Fibroblast of lung (primary cell): ENCODE data around the gene UBXN6.

Experiments
- EZH2 ChIP-seq: IDR thresholded peaks from 2 replicates; pipeline ENCODE4 v1.5.1; 2012; ENCODE audit warnings: low read length, control low read depth, mild to moderate bottlenecking; ENCODE audit errors: missing control alignments
- TF ChIP-seq, protein P1 (sequence below), 2 donors: IDR thresholded peaks in 1 of 2; conservative IDR thresholded peaks in 1 of 2; 1 replicate in 1 of 2; 2 replicates in 1 of 2; pipeline ENCODE4 v1.5.1; 2011 to 2012; ENCODE audit warnings: low read length in 2 of 2, control low read depth in 1 of 2, inconsistent platforms in 1 of 2, low read depth in 1 of 2, mild to moderate bottlenecking in 1 of 2

DNA sequence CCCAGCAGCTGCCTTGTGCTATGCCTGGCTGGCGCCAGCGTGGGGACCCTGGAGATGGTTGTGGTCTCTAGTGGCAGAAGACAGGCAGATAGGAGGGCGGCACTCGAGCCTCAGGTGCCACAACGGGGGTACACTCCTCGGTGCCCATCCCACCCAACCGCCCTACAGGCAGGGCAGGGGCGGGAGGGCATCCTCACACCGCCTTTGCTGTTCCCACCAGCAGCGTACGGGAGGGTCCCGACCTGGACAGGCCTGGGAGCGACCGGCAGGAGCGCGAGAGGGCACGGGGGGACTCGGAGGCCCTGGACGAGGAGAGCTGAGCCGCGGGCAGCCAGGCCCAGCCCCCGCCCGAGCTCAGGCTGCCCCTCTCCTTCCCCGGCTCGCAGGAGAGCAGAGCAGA is 44.1 kb upstream of the UBXN6 start:
- TF ChIP-seq EZH2, result no peak
- TF ChIP-seq, protein P1, sequence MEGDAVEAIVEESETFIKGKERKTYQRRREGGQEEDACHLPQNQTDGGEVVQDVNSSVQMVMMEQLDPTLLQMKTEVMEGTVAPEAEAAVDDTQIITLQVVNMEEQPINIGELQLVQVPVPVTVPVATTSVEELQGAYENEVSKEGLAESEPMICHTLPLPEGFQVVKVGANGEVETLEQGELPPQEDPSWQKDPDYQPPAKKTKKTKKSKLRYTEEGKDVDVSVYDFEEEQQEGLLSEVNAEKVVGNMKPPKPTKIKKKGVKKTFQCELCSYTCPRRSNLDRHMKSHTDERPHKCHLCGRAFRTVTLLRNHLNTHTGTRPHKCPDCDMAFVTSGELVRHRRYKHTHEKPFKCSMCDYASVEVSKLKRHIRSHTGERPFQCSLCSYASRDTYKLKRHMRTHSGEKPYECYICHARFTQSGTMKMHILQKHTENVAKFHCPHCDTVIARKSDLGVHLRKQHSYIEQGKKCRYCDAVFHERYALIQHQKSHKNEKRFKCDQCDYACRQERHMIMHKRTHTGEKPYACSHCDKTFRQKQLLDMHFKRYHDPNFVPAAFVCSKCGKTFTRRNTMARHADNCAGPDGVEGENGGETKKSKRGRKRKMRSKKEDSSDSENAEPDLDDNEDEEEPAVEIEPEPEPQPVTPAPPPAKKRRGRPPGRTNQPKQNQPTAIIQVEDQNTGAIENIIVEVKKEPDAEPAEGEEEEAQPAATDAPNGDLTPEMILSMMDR (conservative IDR thresholded peaks at IDR 0.05 in 1 of 2, IDR thresholded peaks at IDR 0.05 in 1 of 2; ENCODE audit: low read depth in 1 of 2, low read length in 2 of 2), result no peak
